Endothelial cell of hepatic sinusoid (primary cell): ENCODE data around the gene KBTBD3.

Experiments used
- in situ Hi-C: cut with HindIII; loops from 2 replicates; pipeline ENCODE4 v1.10.0; 2017; ENCODE audit warnings: low sequenced_read_pairs

Gene KBTBD3

DNA sequence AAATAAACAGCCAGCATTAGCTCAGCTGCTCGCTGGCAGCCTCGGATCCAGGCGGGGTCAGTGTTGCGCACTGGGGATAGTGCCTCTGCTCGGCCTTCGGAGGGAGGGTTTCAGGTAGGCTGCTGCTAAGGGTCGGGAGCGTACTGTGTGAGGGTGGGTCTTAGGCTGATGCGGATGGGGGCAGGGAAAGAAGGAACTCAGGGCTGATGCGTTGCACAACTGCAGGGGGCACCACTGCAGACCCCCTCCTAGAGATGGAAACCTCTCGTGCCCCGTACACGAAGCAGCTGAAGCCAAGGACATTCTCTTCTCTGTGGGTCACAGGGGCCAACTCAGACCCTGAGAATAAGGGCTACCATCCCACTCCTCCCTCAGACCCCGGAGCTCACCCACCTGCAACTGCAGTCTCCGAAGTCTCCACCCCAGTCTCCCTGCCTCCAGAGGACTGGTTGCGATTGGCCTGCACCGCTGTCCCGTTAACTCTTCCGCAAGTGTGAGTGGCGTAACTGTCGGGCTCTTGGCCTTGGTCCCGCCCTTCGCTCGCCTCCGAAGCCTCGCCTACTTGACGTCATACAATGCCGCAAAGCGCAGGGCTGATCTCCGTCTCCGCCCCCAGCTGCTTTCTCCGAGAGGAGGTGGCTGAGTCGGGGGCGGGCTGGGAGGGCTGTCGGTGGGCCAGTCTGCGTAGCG, at the start of gene KBTBD3:
KBTBD3 (minus strand) TSS at position 429 of the 690 bp plus-strand sequence. CDS start 18,250 bp downstream, outside the sequence.
- in situ Hi-C loops, result no loop called here

- in situ Hi-C loops, result no loop called here
Observed at GRCh38 chr11:106121570-106122320, 44.6 kb upstream of the KBTBD3 start.

GRCh38 chr11:106105986-106106385, 28.8 kb upstream of the KBTBD3 start:
- in situ Hi-C loops, result no loop called here

DNA sequence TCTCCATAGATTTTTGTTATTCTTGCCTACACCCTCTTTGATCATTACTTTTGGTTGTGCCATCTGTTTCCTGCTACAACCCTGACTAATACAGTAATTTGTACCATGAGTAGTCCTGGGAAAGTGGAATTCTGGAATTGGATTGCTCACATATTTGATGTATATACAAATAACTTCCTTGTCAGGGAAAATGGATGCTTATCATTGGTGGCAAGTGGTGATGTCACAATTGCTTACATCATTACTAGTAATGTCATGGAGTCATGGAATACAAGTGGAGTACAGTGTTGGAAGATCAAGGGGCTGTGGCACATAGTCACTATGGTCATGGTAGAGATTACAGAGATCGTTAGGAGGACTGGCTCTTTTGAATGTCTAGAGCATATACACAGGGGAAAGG, 24.7 kb upstream of the KBTBD3 start:
- in situ Hi-C loops, result no loop called here

- in situ Hi-C loops, result no loop called here
Observed at GRCh38 chr11:106101370-106101769, 24.2 kb upstream of the KBTBD3 start.

- in situ Hi-C loops, result no loop called here
Observed at GRCh38 chr11:106098893-106099553, 21.9 kb upstream of the KBTBD3 start.

- in situ Hi-C loops, result no loop called here
Observed at GRCh38 chr11:106092446-106092845, 15.3 kb upstream of the KBTBD3 start.

DNA sequence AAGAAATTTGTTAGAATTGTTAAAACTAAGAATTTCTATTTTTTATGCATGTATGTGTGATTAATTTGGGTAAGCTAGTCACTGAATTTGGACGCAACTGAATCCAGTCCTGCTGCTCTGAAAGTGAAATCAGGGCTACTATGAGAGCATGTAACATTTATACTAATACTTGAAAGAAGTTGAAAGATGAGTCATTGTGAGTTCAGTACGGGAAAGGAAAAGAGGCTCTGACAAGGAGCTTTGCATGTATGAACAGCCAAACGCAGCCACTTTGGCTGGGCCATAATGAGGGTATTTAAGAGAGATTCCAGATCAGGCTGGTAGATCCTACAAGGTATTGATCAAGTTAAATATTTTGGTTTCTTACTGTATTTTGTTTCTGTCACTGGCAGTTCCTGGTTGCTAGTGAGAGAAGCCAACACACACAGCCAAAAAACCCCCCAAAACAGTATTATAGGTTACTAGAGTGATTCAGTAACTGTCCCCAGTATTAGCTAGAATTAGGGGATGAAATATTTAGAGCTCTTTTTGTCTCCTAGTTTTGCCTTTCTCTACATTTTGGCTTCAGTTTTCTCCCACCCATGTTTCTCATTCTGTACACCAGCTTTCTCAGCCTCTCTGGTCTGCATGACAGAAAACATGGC, 14.5 kb upstream of the KBTBD3 start:
- in situ Hi-C loops, result no loop called here

DNA sequence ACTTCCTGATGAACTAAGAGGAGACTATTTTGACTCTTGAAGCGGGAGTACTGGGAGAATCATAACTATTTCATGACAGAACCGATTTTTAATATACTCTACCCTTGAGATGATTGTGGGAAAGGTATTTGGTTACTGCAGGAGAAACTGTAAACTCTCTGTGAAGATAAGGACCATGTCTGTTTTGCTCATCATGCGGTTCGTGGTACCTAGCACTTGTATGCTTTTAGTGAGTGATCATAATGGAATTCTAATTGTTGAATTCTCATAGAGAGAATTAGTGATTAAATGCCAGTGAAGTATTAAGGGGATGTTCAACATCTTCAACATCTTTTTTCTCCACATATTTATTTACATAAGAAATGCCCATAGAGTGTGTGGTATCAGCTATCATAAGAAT, 11.7 kb upstream of the KBTBD3 start:
- in situ Hi-C loops, result no loop called here

DNA sequence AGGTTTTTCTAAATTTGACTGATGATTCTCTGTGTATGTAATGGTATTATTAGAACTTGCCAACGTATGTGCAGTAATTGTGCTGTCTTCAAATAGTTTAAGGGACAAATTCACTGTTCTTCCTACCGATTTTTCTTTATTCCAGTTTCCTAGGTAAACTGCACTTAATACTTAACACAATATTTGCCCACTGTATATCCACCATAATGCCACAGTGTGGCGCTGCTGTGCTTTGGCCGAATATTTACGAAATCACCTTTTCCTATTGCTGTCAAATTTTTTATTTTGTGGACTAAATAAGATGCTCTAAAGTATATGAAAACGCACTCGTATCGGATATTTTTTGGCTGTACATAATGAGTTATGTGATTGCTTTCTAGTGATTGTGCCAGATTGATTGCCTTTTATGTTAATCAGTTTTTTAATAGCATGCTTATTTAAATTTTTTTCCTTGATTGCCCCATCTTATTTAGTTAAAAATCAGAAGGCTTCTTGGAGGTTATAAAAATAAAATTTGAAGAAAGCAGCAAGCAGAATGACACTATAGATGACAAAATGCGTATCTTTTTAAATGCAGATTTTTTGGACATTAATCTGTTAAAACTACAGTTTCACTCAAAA, 10.8 kb upstream of the KBTBD3 start:
- in situ Hi-C loops, result no loop called here

GRCh38 chr11:106086850-106087249, 9.7 kb upstream of the KBTBD3 start:
- in situ Hi-C loops, result no loop called here

DNA sequence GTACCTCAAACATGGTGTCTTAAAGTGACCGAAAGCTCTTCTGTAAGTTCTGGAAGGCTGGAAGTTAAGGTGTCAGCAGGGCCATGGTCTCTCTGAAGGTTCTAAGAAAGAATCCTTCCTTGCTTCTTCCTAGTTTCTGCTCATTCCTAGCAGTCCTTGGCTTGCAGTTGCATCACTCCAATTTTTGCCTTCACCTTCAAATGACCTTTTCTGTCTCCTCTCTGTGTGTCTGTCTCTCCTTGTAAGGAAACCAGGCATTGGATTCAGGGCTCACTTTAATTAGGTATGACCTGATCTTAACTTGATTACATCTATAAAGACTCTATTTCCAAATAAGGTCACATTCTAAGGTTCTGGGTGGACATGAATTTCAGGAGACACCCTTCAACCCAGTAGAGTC, 9.0 kb upstream of the KBTBD3 start:
- in situ Hi-C loops, result no loop called here

DNA sequence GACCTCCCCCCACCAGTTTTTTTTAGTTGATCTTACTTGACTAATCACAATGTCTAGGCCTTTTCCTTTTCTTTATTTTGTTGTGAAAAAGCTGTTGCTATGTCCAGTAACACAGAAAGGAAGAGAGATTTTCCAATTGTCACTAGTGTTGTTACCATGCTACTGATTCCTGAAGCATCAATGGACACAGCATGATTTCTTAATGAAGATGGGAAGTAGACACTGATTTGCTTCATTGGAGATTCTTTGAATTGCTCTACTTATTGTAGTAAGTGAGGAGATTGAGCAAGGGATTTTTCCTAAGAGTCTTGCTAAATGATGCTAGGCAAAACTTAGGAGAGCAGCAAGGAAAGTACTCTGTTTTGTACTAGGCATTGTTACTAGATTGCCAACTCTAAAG, 4.9 kb upstream of the KBTBD3 start:
- in situ Hi-C loops, result no loop called here

DNA sequence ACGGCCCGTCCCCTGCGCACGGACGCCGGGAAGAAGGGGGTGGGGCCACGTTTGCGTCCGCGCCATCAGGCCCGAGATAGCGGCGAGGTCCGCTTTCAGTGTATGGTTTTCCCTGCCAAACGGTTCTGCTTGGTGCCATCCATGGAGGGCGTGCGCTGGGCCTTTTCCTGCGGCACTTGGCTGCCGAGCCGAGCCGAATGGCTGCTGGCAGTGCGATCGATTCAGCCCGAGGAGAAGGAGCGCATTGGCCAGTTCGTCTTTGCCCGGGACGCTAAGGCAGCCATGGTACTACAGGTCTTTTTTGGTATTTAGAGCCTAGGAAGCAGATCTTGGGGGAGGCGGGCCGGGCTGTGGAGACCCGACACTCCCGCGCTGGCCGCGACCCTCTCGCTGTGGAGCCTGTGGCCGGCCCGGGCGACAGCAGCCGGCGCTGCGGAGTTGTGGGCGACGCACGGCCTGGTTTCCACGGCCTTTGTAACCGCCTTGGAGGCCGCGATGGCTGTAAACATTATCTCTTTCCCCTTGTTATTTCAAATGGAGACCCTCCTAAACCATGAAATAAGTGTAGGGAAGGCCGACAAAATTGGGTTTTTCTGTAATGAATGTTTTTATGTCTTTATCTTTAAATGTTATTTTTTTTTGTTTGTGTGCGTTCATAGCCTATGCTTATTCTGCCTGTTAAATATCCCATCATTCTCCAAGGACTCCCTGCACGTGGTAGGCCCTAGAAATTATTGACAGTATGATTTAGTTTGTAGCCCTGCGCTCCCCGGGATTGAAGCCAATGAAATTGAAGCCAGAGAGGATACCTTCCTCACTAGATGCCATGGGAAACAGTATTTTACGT, 685 bp upstream of the KBTBD3 start, which contains the start of gene AASDHPPT:
AASDHPPT (plus strand) TSS at position 54 of the 847 bp plus-strand sequence; CDS start at position 103, 49 bp downstream.
- in situ Hi-C loops, result no loop called here

- in situ Hi-C loops, result no loop called here
Observed at GRCh38 chr11:106076171-106076918, 802 bp downstream of the KBTBD3 start.

DNA sequence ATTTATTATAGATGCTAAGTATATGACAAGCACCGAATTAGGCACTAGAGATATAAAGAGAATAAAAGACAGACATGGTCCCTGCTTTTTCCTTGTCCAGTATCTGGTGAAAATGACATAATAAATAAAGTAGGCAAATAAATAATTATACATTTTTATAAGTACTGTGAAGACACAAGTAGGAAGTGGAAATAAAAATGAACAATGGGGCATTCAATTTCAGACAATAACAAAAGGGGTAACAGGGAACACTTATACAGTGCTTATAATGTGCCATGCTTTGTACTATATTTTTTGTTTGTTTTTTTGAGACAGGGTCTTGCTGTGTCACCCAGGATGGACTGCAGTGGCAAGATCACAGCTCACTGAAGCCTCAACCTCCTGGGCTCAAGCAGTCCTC, 4.3 kb downstream of the KBTBD3 start:
- in situ Hi-C loops, result no loop called here

DNA sequence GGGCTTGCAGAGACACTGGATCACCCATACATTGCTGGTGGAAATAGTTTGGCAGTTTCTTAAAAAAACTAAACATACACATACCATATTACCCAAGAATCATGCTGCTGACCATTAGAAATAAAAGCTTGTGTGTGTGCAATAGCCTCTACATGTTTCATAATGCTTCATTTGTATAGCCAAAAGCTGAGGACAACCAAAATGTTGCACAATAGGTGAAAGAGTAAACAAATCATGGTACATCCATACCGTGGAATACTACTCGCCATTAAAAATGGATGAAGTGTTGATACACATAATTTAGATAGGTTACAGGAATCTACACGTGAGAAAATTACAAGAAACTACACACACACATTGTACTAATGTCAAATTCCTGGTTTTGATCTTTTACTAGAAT, 6.5 kb downstream of the KBTBD3 start:
- in situ Hi-C loops, result no loop called here

DNA sequence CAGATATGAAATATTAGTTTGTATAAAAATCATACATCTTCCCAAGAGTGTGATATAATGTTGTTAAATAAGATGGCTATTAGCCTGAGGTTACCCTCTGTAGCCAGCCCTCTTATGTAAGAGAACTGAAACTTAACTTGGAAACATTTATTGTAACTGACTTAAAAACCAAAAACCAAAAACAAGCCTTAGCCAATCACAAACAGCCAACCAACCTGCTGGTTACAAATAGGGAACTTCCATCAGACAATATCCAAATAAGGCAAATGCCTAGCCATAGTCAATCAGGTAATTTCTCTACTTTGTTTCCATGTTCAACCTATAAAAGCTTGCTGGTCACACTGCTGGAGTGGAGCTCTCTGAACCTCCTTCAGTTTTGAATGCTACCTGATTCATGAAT, 14.1 kb downstream of the KBTBD3 start:
- in situ Hi-C loops, result no loop called here
